ENCODE results near the gene DCAF6.

Gene DCAF6

DNA sequence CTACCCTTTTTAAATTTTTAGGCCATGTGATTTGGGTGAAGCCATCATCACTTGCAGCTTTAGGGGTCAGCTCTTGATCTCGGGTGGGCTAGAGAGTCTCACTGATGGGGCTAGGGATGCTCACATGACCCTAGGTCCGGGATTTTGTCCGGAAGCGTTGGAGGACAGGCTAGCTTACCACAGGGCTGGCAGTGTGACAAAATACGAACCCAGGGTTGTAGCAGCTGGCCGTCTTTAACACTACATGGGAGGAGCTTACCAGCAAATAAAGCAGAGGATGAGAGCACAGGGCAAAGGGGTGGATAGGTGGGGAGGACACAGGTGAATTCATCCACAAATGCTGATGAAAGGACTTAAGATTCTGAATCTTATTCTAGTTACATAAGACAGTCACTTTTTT is 178.4 kb downstream of the DCAF6 start:
- no peak for TF ChIP-seq CTCF (IDR thresholded peaks at IDR 0.05; ENCODE audit: extremely low read depth, missing control alignments)
- no peak for DNase-seq (ENCODE audit: low spot score)

- no peak for TF ChIP-seq CTCF (IDR thresholded peaks at IDR 0.05; ENCODE audit: extremely low read depth, missing control alignments)
- DNase-seq (ENCODE audit: low spot score) = no peak
These were observed 179.9 kb downstream of the DCAF6 start for GRCh38 chr1:168116327-168116799.

DNA sequence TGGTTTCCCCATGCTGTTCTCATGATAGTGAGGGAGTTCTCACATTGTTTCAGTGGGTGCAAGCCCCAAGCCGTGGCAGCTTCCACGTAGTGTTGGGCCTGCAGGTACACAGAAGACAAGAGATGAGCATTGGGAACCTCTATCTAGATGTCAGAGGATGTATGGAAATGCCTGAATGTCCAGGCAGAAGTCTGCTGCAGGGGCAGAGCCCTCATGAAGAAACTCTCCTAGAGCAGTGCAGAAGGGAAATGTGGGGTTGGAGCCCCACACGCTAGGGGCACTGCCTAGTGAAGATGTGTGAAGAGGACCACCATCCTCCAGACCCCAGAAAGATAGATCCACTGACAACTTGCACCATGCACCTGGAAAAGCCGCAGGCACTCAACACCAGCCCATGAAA is 183.3 kb downstream of the DCAF6 start:
- DNase-seq (ENCODE audit: low spot score) = no peak
- TF ChIP-seq CTCF (IDR thresholded peaks at IDR 0.05; ENCODE audit: extremely low read depth, missing control alignments) = no peak

DNA sequence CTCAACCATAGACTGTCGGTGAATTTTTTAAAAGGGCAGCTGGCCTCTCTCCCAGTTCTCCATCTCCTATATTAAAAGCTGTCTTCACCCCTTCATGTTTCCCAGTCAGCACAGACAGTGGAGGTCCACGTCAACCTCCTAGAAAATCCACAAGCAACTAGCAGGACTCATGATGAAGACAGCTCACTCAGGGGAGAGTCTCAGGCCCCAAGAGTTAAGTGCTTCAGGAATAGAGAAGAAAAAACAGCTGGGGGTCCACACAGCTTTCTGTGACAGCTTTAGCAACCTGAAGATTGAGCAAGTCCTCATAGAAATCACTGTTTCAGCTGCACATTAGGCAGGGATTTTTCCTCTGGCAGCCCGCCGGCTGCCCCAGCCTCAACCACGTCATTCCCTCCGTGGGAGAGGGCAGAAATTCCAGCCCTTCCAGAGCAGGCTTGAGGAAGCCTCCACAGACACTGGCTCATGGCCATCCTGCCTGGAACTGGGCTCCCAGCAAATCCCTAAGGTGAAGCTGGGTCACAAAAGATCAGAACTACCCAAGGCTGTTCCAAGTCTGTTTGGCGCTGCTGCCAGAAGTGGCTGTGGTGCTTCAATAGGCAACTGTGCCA is 185.0 kb downstream of the DCAF6 start:
- no peak for DNase-seq (ENCODE audit: low spot score)

DNA sequence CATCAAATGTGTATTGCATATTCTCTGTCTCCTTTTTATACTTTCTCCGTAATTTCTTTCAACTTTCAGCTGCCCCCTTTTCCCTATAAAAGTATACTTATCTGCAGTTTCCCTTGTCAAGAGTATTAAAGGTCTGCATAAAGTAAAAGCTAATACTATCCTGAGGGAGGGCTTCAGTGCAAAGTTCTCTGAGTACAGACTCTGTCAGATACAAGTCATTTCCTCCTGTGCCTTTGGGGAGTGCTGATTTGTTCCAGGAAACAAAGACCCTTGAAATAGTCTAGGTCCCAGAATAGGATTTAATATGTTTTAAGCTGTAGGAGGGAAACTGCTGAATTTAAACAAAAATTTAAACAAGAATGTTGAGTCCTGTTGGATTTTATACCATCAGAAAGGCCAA is 188.6 kb downstream of the DCAF6 start:
- no peak for TF ChIP-seq CTCF (IDR thresholded peaks at IDR 0.05; ENCODE audit: extremely low read depth, missing control alignments)
- DNase-seq (ENCODE audit: low spot score) = no peak

More for the DNA sequence above, 185.0 kb downstream of the DCAF6 start:
- TF ChIP-seq CTCF (IDR thresholded peaks at IDR 0.05; ENCODE audit: extremely low read depth, missing control alignments) = no peak
